NCI-H146 treated with DMSO at 0.1 percent for 48 hours (cell line): ENCODE results near the gene CLCN5.

Experiments used
- DNase-seq: peaks from one replicate; lab custom pipeline; 2025; ENCODE audit not compliant: unreplicated experiment; lab: John Stamatoyannopoulos, UW

The CLCN5 gene

DNA sequence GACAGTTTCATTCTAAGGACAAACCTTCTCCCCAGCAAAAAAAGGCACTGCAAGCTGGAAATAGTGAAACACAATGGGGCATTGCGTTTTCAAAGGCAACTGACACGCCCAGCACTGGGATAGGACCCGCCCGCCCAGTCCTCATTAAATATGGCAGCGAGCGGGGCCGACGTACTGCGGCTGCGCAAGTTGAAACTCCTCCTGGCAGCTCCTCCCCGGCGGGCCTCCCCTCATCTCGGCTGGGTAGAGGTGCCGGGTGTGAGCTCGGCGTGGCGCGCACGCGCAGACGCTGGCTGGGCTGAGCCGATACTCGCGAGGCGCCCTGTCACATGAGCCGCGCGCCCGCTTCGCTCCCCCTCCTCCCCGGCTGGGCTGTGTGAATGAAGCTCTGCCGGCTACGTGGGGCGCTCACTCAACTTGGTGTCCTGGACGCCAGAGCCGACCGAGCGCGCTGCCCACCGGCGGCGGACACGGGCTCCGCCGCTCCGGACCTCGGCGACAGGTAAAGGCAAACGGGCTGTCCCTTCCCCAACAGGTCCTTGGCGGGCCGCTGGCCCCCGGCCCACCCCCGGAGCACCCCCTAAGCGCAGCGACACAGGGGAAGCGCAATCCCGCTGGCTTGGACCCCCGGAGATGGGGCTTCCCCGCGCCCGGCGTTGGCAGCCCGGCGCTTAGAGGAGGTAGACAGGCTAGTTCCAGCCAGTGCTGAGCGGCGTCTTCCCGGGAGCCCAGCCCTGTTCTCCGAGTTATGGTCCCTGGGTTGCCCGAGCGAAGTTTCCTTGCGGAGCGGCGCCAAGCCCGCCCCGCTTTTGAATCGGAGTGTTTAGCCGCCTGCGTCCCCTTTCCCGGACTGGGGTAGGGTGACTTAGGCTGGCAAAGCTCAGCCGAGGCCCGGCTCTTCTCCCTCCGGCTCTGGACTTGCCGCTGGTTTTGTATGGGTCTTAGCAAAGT, at the start of gene CLCN5:
Gene CLCN5, plus strand, starts transcription at position 306 of the 951 bp plus-strand sequence. CDS start 2,703 bp downstream, outside the sequence.
- DNase-seq = peak; percentile 84

DNA sequence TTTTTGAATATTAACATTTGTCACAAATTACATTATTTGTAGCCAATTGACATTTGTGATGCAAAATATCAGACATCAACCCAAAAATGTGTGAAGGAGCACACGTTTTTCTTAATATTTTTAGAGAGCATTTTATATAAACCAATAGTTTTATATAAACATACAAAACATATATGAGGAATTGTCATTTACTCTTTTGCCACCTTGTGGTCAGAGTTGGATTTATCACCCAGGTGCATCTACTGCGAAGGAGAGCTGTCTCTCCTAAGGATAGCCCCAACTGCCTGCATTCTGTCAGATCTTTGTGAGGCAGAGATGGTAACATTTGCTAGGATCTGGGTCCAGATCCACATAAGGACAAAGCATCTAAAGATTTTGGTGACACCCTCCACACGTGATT, 45.6 kb upstream of the CLCN5 start:
- DNase-seq = peak; percentile 7

DNA sequence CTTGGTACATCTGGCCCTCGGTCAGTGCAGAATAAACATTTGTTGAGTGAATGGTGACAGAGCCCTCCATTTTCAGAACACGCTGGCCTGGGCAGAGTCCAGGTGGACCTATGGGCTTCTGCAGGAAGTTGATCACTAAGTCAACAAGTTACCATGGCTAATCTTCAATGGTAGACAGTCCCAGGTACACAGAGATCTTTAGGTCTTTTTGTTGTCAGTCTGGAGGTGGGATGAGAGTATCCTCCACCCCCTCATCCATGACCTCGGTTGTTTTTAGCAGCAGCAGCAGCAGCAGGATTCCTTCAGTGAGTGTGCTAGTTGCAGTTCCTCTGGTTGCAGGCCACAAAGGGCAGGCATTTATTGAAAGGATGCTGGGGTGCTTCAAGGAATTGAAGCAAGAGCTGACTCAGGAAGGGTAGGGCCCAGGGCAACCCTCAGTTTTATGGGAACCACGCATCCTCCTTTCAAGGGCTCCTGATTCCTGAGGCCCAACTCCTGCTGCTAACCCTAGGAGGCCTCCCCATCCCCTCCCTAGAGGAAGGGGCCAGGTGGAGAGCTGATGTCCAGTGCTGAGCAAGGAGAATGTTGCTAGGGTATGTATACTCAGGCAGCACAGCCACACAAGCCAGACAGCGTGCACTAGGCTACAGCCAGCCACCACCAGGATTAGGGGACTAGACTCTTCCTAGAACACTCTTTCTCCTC, 44.8 kb upstream of the CLCN5 start:
- no peak for DNase-seq

DNA sequence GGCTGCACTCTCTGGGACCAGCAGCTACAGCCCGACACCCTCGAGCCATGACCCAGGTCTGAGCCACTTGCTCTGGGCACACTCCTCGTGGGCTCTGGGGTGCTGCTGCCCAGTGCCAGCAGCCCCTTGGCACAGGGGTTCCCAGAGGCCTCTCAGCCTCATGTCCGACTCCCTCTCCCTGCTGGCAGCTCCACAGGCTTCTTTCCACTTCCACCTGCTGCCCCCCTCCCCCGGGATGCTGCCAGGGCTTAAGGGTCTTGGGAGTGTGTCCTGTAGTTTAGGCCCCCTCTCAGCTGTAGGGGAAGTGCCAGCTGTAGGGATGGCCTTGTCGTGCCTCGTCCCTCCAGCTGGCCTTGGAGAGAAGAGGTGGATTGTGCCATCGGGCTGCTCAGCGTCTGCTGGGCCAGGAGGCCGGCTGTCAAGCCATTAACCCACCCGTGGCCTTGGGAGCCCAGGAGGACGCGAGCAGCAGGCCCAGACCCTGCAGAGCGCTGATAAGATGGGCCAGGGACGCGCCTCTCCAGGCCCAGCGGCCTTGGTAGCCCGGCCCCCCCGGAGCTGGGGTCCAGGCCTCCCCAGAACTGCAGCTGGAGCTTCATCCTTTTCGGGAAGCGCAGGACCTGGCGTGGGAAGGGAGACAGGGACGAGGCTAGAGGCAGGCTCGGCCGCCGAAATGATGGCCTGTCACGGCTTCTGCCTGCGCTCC, 44.1 kb upstream of the CLCN5 start:
- DNase-seq = no peak

- DNase-seq = peak; percentile 74
Measured at GRCh38 chrX:49878834-49879655, 43.4 kb upstream of the CLCN5 start, which contains the start of gene USP27X. TSS of gene USP27X (plus strand) at chrX:49879484. CDS start at chrX:49880308, 824 bp downstream.

- DNase-seq = no peak
Measured at GRCh38 chrX:49879656-49880277, 42.6 kb upstream of the CLCN5 start.

DNA sequence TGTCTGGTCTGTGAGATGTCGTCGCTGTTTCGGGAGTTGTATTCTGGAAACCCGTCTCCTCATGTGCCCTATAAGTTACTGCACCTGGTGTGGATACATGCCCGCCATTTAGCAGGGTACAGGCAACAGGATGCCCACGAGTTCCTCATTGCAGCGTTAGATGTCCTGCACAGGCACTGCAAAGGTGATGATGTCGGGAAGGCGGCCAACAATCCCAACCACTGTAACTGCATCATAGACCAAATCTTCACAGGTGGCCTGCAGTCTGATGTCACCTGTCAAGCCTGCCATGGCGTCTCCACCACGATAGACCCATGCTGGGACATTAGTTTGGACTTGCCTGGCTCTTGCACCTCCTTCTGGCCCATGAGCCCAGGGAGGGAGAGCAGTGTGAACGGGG, 41.7 kb upstream of the CLCN5 start:
- DNase-seq = no peak

DNA sequence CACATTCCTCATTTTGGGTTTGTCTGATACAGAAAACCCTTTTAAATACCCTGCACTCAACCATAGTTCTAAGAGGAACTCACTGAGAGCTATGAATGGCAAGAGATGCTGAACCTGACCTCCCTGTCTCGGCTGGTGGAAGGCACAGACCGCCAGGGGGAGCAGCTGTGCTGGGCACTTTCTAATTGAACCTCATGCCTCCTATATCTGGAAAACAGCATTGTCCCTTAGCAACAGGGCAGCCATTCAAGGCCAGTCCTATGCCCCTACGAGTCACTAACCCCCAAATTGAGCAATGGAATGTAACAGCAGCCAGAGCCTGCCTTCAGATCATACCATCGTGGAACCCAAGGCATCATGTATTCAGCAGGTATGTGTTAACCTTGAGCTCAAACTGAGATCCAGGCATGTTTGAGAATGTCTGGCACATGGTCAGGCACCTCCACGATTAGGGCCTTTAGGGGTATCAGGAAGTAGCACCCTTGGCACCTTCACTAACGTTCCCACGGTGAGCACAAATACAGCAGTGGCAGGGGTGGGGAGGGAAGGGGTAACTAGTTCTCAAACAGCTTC, 38.0 kb upstream of the CLCN5 start:
- DNase-seq = peak; percentile 48

DNA sequence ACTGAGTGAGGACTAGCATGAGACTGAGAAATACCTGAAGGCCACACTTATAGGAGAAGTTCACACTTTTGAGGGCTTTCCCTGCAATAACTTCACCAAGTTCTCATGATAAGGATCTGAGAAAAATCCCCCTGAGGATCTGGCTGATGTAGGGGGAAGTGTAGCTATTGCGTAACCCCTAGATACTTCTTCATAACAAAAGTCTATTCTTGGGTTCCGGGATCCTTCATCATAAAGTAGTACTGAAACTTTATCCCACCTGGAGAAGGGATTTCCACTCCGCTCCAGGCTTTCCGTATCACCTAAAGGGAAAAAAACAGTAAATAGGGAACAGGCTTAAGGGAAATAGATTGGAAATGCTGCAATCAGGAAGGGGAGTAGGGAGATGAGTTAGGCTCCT, 29.9 kb upstream of the CLCN5 start:
- no peak for DNase-seq

- no peak for DNase-seq
Measured at GRCh38 chrX:49896951-49897350, 25.4 kb upstream of the CLCN5 start.

DNA sequence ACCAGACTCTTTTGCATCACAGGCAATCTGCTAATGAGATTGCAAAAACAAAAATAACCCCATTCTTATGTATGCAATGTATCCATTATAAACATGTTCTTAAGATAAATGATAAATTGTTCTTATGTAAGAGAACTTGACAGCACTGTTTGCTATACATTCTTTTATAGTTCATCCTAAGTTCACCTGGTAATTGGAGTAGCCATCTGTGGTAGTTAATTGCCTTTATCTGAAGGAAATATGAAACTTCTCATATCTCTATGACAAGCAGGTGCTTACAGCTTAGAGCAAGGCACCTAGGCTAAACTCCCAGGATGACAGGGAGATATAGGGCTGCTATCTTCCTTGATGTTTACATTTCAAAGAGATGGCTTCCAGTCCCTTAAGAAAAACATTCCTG, 21.3 kb upstream of the CLCN5 start:
- peak; percentile 89 for DNase-seq

- peak; percentile 60 for DNase-seq
Measured at GRCh38 chrX:49910344-49910743, 12.1 kb upstream of the CLCN5 start.

GRCh38 chrX:49912086-49912485, 10.3 kb upstream of the CLCN5 start:
- peak; percentile 12 for DNase-seq

GRCh38 chrX:49912861-49913260, 9.5 kb upstream of the CLCN5 start:
- no peak for DNase-seq

DNA sequence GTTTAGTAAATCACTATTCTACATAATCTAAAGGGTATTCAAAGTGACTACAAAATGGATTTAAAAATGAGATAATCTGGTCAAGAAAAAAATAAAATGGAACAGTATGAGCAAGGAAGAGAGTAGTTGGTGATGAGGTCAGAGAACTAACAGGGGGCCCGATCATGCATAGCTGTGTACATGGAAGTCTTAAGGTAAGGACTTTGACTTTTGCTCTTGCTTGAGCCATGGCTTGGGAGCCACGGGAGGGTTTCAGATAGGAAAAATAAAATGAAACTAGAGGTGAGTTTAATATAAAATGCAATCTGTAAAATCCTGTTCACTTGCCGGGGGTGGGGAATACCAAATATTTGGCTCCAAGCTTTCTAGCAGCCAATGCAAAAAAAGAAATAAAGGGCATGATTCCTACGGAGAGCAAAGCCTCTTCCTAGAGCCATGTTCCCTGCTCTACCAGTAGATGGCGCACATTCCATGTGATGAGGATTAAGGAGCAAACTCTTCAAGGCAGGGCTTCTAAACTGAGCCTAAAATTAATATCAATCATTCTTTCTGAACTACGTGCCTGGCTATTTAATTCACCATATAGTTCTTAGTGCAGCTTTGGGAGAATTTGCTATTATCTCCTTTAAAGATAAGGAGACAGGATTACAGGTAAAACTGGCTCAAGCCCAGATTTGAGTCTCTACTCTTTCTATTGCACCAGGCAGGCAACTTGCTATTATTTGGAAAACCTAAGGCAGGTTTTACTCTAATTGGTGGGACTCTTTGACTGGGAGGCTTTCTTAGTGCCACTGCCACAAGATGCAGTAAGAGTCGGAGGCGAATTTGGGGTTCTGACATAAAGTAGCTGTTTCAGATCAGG, 6.8 kb upstream of the CLCN5 start:
- DNase-seq = peak; percentile 47

DNA sequence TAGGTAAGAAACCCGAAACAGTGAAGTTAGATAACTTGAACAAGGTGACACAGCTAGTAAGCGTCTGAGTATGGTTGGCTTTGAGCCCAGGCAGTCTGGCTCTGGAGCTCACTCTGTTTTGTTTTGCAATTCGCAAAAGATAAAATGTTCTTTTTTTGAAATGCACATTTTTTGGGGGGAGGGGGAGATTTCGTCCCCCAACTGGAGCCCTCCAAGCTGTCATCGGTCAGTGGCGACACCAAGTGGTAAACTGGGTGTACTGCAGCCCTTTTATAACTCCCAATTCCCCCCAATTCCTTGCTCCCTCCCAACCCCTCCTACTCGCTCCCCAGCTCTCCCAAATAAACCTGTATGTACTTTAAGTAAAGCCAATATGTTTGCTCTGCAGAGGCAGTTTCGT, 2.8 kb upstream of the CLCN5 start:
- peak; percentile 10 for DNase-seq

DNA sequence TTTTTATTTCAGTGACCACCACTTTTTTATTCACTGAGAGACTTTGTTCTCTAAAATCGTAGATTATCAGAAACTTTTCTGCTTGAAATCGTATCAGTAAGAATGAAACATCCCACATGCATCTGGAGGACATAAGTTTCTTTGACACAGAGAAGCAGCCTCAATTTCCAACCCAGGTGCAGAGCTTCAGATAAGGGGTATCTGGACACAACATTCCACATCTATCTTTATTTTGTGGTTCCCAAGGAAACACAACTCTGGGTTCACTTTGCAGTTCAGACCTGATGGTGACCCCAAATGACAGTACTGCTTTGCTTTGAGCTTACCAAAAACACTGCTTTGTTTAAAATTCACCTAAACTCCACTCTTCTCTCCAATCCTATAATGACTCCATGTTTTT, 1.3 kb upstream of the CLCN5 start:
- DNase-seq = no peak

GRCh38 chrX:49925176-49925575, 2.8 kb downstream of the CLCN5 start:
- no peak for DNase-seq

GRCh38 chrX:49930039-49930438, 7.6 kb downstream of the CLCN5 start:
- no peak for DNase-seq
